Heart right ventricle (tissue), 16 donors: ENCODE data around the gene TREX2. TPM values are rescaled to one million over a fixed set of nuclear protein-coding genes. Genes with fewer than 3 reads are reported as not detected.

Experiments
- ATAC-seq, 8 donors: fragments of 200-7000 bp; cut with Tn5 transposase; one replicate each; pipeline ENCODE4 v1.9.1; 2020; ENCODE audit warnings: mild to moderate bottlenecking in 8 of 8, moderate library complexity in 8 of 8, moderate number of reproducible peaks in 1 of 8
- DNase-seq, 2 donors: peaks; one replicate each; pipeline ENCODE4 v3.0.0-alpha.2; 2020
- H3K27ac ChIP-seq, 10 donors: fragments of 200-600 bp; sonication (generic) in 2 of 10; one replicate each; pipeline versions ENCODE4 v1.5.0 to v1.8.0; 2020 to 2022; ENCODE audit warnings: mild to moderate bottlenecking in 3 of 10
- H3K27me3 ChIP-seq, 7 donors: fragments of 200-600 bp; one replicate each; pipeline ENCODE4 v1.8.0; 2021 to 2022; ENCODE audit warnings: mild to moderate bottlenecking in 2 of 7
- H3K36me3 ChIP-seq, 9 donors: fragments of 200-600 bp; sonication (generic) in 1 of 9; one replicate each; pipeline versions ENCODE4 v1.5.0 to v1.8.0; 2020 to 2022; ENCODE audit warnings: mild to moderate bottlenecking in 2 of 9
- H3K4me1 ChIP-seq, 9 donors: fragments of 200-600 bp; sonication (generic) in 1 of 9; one replicate each; pipeline versions ENCODE4 v1.5.0 to v1.8.0; 2020 to 2022; ENCODE audit warnings: mild to moderate bottlenecking in 4 of 9
- H3K4me3 ChIP-seq, 10 donors: fragments of 200-600 bp; sonication (generic) in 2 of 10; one replicate each; pipeline versions ENCODE4 v1.5.0 to v1.8.0; 2020 to 2022; ENCODE audit warnings: mild to moderate bottlenecking in 7 of 10, moderate library complexity in 2 of 10
- H3K9me3 ChIP-seq, 11 donors: fragments of 200-600 bp in 10 of 11; sonication (generic) in 2 of 11; one replicate each; pipeline versions ENCODE4 v1.5.0 to v1.8.0; 2013 to 2022; ENCODE audit warnings: mild to moderate bottlenecking in 2 of 11, control low read depth in 1 of 11, moderate library complexity in 1 of 11
- WGBS, 2 donors: extraction: QIAGEN DNeasy Blood & Tissue Kit; methylation state at CpG; one replicate each; pipeline ENCODE4 v1.1.7; 2013; ENCODE audit warnings: inconsistent platforms in 1 of 2; 5-methylcytosine and 5-hydroxymethylcytosine counted together
- intact Hi-C, 10 donors: fragments of 100-400 bp; cut with DNase I; formaldehyde crosslinking; loops; one replicate each; pipeline versions ENCODE4 v1.11.1 to v1.14.2; 2022
- polyA plus RNA-seq, 2 donors: library from polyadenylated mRNA; stranded (reverse); fragments of 200-250 nt; gene quantifications; one replicate each; pipeline ENCODE4 v1.2.3, GENCODE V29; 2013
- total RNA-seq, 10 donors: library from RNA; stranded (reverse); fragmentation: NEBNext Ultra II Directional in 3 of 10; extraction: Animal tissue kit (Norgen Biotek cat#: 25700) in 3 of 10; gene quantifications; one replicate each; pipeline versions ENCODE4 v1.2.1 to v1.2.4, GENCODE V29; 2021 to 2023
- TF ChIP-seq, protein P1 (sequence below), 9 donors: fragments of 200-600 bp; sonication (generic) in 2 of 9; IDR thresholded peaks; one replicate each; pipeline versions ENCODE4 v1.5.0 to v1.8.0; 2021 to 2022; ENCODE audit warnings: antibody characterized with exemption in 9 of 9, mild to moderate bottlenecking in 5 of 9, moderate library complexity in 1 of 9
- donor health status: Arrhythmogenic right ventricular cardiomyopathy.
- donor health status: ischemic (EF 13 %, LVEDD 7.1; RV severe dilation, severe dysfunction).
- donor health status: healthy with polysubstance abuse.
- donor health status: DM: no; HTN: yes; CAD: no.
- donor health status: DM: no; HTN: no; CAD: no.
- donor health status: ischemic (EF 25% LVEDD 6.9; RV normal size, moderate dysfunction).
- donor health status: ischemic (EF 25% LVEDD 5.7; RV mildly dilated, moderate dysfunction).
- donor health status: healthy.
- donor health status: DM: yes; HTN: yes; CAD: no.
- donor health status: Ischemic cardiomyopathy.
- donor health status: ischemic (EF 35%, LVEDD 5.7; RV mildly dilated, moderate dysfunction).
- donor health status: nonischemic (EF 11% LVEDD 7.7; RV severe dilation, severe dysfunction).
- donor health status: DM: yes; HTN: yes; CAD: no.
- donor health status: PGD.
- donor health status: ischemic (EF 29% LVEDD 5.4; RV normal size, mild dysfunction).
- donor health status: nonischemic (EF 23%, LVEDD 6.1; RV moderate dilation, normal function).

TREX2 gene
- total and polyA plus RNA-seq, 12 donors = 0.20 to 0.44 (median 0.31) TPM; not detected in 4

- H3K27me3 ChIP-seq = peaks cover 0 to 9% (median 0%) of the 10 kb centered on the region in 7 donors
- ATAC-seq = no peak
- intact Hi-C loops = no loop called here
- H3K4me3 ChIP-seq = peak overlapping the region in 9 of 10 donors; percentile 35 to 61 (median 56)
- peak overlapping the region in 3 of 10 donors; percentile 9 to 48 (median 21) for H3K27ac ChIP-seq
- WGBS, 2 donors = 45 to 70% methylated on average over 7 to 12 of the region's 12 CpGs
- TF ChIP-seq, protein P1, sequence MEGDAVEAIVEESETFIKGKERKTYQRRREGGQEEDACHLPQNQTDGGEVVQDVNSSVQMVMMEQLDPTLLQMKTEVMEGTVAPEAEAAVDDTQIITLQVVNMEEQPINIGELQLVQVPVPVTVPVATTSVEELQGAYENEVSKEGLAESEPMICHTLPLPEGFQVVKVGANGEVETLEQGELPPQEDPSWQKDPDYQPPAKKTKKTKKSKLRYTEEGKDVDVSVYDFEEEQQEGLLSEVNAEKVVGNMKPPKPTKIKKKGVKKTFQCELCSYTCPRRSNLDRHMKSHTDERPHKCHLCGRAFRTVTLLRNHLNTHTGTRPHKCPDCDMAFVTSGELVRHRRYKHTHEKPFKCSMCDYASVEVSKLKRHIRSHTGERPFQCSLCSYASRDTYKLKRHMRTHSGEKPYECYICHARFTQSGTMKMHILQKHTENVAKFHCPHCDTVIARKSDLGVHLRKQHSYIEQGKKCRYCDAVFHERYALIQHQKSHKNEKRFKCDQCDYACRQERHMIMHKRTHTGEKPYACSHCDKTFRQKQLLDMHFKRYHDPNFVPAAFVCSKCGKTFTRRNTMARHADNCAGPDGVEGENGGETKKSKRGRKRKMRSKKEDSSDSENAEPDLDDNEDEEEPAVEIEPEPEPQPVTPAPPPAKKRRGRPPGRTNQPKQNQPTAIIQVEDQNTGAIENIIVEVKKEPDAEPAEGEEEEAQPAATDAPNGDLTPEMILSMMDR (IDR thresholded peaks at IDR 0.05) = no peak
- no peaks in the 10 kb centered on the region for H3K9me3 ChIP-seq
- peaks cover 0 to 9% (median 0%) of the 10 kb centered on the region in 9 donors for H3K4me1 ChIP-seq
- no peaks in the 10 kb centered on the region for H3K36me3 ChIP-seq
- DNase-seq = no peak
Measured at GRCh38 chrX:153410888-153411254, 35.0 kb downstream of the TREX2 start.

- Histone ChIP-seq H3K4me3 (no peak overlapping the region), H3K36me3 (no peaks in the 10 kb centered on the region), H3K9me3 (no peaks in the 10 kb centered on the region), H3K4me1 (peaks cover 0 to 9% (median 0%) of the 10 kb centered on the region in 9 donors), H3K27ac (no peak overlapping the region), H3K27me3 (peaks cover 0 to 9% (median 0%) of the 10 kb centered on the region in 7 donors)
- TF ChIP-seq, protein P1 (IDR thresholded peaks at IDR 0.05) = no peak
- no peak for ATAC-seq
- WGBS, 2 donors = 73 to 75% methylated on average over 12 to 15 of the region's 15 CpGs
- no peak for DNase-seq
- intact Hi-C loops = no loop called here
Measured at GRCh38 chrX:153410373-153410772, 35.5 kb downstream of the TREX2 start.

DNA sequence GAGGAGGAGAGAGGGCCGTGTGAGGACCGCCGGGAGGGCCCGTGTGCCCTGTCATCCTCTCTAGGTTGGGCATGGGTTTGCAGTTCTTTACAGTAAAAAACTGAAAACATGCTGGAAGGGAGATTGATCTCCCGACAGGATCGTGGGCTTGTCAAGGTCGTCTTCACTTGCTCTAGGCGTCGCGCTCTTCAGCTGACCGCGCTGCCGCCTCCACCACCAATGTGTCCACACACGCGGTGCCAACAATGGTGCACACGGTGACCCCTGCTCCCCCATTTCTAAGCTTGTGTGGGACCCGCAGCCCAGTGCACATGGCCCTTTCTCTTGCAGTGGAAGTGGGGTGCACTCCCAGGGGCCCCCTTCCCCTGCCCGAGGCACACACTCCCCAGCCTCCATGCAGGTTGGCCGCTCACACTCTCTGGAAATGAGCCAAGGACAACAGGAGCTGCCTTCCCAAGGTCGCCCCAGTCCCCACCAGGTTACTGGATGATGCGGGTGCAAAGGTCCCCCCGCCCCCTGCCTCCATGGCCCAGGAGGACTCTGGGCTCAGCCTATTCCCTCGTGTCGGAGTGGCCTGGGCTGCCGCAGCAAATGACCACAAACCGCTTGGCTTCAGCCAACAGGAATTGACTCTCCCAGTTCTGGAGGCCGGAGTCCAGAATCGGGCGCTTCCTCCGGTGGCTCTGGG lies 36.3 kb downstream of the TREX2 start:
- WGBS, 2 donors = 84 to 87% methylated on average over 28 of the region's 30 CpGs
- Histone ChIP-seq H3K36me3 (no peaks in the 10 kb centered on the region), H3K4me1 (peaks cover 0 to 9% (median 0%) of the 10 kb centered on the region in 9 donors), H3K9me3 (no peaks in the 10 kb centered on the region), H3K27me3 (peaks cover 0 to 9% (median 0%) of the 10 kb centered on the region in 7 donors), H3K27ac (no peak overlapping the region), H3K4me3 (no peak overlapping the region)
- DNase-seq = no peak
- no peak for ATAC-seq
- TF ChIP-seq, protein P1 (IDR thresholded peaks at IDR 0.05) = no peak
- intact Hi-C loops = no loop called here

- H3K27me3 ChIP-seq = peaks cover 0 to 9% (median 0%) of the 10 kb centered on the region in 7 donors
- ATAC-seq (no peak), DNase-seq (no peak)
- 89 to 95% methylated on average over 9 to 12 of the region's 12 CpGs for WGBS, 2 donors
- peaks cover 0 to 9% (median 0%) of the 10 kb centered on the region in 9 donors for H3K4me1 ChIP-seq
- no peak overlapping the region for H3K4me3 ChIP-seq
- intact Hi-C loops = no loop called here
- TF ChIP-seq, protein P1 (IDR thresholded peaks at IDR 0.05) = no peak
- H3K27ac ChIP-seq = no peak overlapping the region
- H3K36me3 ChIP-seq = no peaks in the 10 kb centered on the region
- no peaks in the 10 kb centered on the region for H3K9me3 ChIP-seq
Measured at GRCh38 chrX:153408871-153409351, 36.9 kb downstream of the TREX2 start.
